Kasumi-1 (cell line): ENCODE results near the gene ELP4.
"Not testable (repeated sequence)": the region's sequence is repeated elsewhere in the genome, so short reads cannot be mapped to it uniquely, and the experiment has no call there.

Experiments used
- DNase-seq, 2 experiments: peaks; one replicate each; lab custom pipeline; 2025; lab: John Stamatoyannopoulos, UW

Gene ELP4

DNA sequence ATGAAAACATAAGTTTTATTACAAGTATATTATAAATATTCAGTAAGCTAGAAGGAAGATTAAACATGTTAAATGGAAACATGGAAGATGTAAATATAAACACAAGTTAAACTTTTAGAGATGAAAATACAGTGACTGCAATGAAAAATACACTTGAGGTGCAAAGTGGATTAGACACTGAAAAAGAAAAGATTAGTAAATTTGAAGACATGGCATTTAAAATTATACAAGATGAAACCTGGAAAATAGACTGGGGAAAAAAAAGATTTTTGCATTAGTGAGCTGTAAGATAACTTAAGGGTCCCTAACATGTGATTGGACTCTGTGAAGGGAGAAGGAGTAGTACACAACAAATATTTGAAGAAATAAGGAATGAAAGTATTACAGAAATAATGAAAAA lies 33.3 kb downstream of the ELP4 start:
- DNase-seq, result no peak

DNA sequence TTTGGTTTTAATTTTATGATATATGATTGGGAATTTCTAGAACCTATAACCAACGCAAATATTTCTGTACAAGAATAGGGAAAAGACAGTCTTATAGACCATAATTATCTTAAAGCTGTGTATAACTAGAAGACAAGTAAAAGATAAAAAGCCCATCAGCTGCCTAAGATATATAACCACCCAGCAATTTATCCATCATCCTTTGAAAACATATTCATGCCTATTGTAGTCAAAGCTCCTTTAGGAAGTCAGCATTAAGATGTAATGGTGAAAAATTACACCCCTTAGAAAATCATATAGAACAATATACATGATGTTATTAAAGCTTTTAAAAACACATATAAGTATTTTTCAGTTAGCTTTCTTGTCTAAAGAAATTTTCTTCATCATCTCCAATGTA lies 46.4 kb downstream of the ELP4 start:
- DNase-seq, result no peak

DNA sequence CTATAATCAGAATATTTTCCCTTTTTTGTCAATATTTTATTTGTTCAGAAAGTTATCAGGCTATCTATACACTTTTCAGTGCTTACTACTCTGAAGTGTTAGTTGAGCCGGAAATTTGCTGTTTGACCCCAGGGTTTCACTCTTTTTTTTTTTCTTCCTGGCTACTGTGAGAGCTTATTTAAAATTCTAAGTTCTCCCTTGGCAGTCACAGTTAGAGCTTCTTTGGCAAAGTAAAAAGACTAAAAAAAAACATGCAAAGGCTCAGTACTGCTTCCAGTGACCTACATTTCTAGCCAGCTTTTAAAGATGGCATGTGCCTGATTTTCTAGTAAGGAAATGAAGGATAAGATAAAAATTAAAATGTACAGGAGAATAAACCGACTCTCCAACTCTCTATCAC lies 48.4 kb downstream of the ELP4 start:
- DNase-seq, result no peak

- no peak for DNase-seq
Observed at GRCh38 chr11:31560842-31561476, 51.4 kb downstream of the ELP4 start.

DNA sequence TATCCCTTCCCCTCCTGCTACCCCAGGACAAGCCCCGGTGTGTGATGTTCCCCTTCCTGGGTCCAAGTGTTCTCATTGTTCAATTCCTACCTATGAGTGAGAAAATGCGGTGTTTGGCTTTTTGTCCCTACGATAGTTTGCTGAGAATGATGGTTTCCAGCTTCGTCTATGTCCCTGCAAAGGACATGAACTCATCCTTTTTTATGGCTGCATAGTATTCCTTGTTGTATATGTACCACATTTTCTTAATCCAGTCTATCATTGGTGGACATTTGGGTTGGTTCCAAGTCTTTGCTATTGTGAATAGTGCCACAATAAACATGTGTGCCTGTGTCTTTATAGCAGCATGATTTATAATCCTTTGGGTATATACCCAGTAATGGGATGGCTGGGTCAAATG lies 55.0 kb downstream of the ELP4 start:
- DNase-seq, result not testable (repeated sequence)

GRCh38 chr11:31574133-31574532 lies 64.6 kb downstream of the ELP4 start:
- DNase-seq, result not testable (repeated sequence)

GRCh38 chr11:31575764-31576163 lies 66.2 kb downstream of the ELP4 start:
- DNase-seq, result not testable (repeated sequence)

DNA sequence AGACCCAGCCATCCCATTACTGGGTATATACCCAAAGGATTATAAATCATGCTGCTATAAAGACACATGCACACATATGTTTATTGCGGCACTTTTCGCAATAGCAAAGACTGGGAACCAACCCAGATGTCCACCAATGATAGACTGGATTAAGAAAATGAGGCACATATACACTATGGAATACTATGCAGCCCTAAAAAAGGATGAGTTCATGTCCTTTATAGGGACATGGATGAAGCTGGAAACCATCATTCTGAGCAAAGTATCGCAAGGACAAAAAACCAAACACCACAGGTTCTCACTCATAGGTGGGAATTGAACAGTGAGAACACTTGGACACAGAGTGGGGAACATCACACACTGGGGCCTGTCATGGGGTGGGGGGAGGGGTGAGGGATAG lies 69.8 kb downstream of the ELP4 start:
- DNase-seq, result not testable (repeated sequence)

DNA sequence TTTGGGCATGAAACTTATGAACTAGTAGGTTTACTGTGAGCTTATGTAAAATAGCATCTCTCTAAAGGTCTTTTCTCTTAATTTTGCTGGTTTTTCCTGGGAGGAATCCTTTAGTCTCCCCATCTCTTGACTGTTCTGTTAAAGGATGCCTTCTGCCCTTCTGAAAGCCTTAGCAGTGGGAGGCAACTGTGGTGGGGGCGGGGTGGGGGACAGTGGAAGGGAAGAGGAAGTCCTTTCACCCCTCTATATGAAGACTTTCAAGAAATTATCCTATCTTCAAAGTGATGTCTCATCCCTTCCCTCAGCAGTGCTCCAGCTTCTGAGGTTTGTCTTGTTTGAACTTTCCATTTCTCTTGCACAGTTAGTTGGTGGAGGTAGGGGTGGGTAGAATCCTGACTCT lies 73.1 kb downstream of the ELP4 start:
- peak in 1 of 2 experiments; percentile 3 for DNase-seq

DNA sequence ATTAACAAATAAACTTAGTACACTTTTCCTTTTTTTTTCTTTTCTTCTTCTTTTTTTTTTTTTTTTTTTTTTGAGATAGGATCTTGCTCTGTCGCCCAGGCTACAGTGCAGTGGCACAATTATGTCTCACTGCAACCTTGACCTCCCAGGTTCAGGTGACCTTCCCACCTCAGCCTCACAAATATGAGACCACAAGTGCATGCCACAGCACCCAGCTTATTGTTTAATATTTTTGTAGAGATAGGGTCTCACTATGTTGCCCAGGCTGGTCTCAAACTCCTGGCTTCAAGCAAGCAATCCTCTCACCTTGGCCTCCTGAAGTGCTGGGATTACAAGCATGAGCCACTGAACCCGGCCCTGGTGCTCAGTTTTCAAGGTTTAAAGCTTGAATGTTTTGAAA lies 88.9 kb downstream of the ELP4 start:
- no peak for DNase-seq

- no peak for DNase-seq
Observed at GRCh38 chr11:31601635-31602282, 92.2 kb downstream of the ELP4 start.

DNA sequence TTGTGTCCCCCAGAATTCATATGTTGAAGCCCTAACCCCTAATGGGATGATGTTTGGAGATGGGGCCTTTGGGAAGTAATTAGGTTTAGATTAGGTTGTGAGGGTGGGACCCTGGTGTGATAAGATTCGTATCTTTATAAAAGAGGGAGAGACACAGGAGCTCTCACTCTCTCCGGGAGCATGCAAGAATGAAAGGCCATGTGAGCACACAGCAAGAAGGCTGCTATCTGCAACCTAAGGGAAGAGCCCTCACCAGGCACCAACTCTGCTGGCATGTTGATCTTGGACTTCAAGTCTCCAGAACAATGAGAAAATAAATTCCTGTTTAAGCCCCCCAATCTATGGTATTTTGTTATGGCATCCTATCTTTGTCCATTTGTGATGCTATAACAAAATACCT lies 97.3 kb downstream of the ELP4 start:
- DNase-seq, result no peak

DNA sequence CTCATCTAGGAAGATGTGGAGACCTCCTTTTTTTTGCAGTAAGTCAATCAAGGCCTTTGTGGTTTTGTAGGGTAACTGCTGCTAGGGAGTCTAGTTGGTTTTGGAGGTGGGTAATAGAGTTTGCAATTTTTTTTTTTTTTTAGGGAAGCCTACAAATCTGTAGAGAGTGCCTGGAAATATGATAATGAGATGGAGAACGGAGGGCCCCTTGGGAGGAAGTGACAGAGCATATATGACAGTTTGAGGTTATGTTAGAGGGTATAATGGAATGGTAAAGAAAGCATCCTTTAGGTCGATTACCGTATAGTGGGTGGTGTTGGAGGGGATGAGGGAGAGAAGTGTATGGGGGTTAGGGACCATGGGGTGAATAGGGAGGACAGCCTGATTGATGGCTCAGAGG lies 98.3 kb downstream of the ELP4 start:
- no peak for DNase-seq

DNA sequence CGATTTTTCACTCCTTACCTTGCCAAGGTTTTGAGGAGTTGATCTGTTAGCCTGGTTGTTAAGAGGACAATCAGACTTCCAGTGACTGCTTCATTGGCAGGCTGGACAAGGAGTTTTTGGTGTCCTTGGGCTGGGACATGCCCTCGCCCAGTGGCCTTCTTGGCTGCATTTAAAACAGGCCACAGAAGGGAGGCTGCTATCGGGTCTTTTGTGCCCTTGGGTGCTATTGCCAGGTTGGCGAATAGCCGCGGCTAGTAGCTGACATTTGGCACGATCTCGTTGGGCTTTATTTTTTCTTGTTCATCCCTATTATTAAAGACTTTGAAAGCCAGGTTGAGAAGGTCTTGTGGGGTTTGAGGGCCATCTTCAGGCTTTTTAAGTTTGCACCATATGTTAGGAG lies 99.4 kb downstream of the ELP4 start:
- no peak for DNase-seq

DNA sequence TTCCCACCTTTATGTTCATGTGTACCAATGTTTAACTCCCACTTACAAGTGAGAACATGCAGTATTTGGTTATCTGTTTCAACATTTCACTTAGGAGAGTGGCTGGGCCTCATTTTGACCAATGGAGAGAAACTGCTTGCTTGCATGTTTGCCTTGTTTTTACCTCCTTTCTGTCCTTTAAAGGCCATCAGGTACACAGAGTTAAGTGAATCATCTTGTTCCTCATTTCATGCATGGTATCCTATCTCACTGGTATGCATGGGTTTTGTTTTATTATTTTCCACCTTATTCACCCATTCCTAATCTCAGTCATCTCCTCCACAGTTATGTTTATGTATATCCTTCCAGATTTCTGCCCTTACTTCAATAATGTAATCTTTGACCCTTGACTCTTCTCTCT lies 101.0 kb downstream of the ELP4 start:
- no peak for DNase-seq

DNA sequence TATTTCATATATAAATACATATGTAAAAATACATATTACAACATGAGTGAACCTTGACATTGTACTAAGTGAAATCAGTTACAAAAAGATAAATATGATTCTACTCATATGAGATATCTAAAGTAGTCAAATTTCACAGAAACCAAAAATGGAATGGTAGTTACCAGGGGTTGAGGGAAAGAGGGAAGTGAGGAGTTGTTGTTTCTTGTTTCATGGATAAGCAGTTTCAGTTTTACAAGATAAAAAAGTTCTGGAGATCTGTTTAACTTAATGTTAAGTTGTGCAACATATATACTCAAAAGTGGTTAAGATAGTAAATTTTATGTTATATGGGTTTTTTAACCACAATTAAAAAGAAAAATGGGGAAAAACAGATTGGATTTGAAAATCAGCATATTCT lies 107.7 kb downstream of the ELP4 start:
- no peak for DNase-seq

DNA sequence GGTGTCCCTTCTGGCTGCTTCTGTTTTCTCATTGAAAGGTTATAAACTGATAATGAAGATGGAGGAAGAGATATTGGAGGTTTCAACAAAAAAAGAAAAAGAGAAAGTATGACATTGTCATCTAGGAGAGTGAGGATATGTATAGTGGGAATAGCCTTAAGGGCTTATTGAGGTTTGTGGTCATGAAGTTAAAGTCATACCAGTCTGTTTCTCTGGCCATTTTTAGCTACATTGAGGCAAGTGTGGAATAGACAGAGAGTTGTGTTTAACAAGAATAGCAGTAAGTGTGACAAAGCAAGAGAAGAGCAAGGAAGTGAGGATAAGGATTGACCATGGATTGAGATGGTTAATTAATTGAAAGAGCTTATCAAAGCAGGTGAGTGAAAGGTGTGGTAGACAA lies 110.4 kb downstream of the ELP4 start:
- DNase-seq, result no peak

GRCh38 chr11:31620434-31620833 lies 110.9 kb downstream of the ELP4 start:
- no peak for DNase-seq

- DNase-seq, result no peak
Observed at GRCh38 chr11:31625868-31626267, 116.3 kb downstream of the ELP4 start.

GRCh38 chr11:31628111-31628510 lies 118.5 kb downstream of the ELP4 start:
- DNase-seq, result no peak

GRCh38 chr11:31636983-31637382 lies 127.4 kb downstream of the ELP4 start:
- DNase-seq, result no peak

- DNase-seq, result no peak
Observed at GRCh38 chr11:31640611-31641010, 131.0 kb downstream of the ELP4 start.

- peak; percentile 16 to 39 for DNase-seq
Observed at GRCh38 chr11:31641477-31642062, 132.0 kb downstream of the ELP4 start.

DNA sequence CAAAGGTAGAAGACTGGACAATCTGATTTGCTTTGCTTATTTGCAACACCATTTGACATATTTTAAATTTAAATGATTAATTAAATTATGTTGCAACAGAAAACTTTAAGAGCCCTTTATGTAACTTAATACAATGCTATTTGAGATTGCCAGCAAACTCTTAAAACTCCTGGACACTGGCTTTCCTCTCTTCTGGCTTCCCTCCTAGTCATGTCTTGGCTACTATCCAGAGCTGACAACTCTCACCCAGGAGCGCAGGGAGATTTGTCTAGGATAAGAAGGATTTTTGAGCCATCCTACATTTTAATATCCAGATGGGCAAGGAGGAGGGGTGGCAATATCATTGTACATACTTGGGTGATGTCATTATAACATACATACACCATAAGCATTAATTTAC lies 134.3 kb downstream of the ELP4 start:
- no peak for DNase-seq
